ENCODE results near the gene RNF44.

The RNF44 gene

GRCh38 chr5:176550275-176550831 is 13.2 kb upstream of the RNF44 start:
- no peak overlapping the region for H3K4me3 ChIP-seq (replicated peaks; ENCODE audit: low read depth, low read length)
- DNase-seq (ENCODE audit: extremely low read depth, insufficient read length) = no peak

GRCh38 chr5:176549871-176550270 is 12.7 kb upstream of the RNF44 start:
- no peak overlapping the region for H3K4me3 ChIP-seq (replicated peaks; ENCODE audit: low read depth, low read length)
- H3K36me3 ChIP-seq (ENCODE audit: control insufficient read depth, insufficient read depth, low read length) = no peaks in the 10 kb centered on the region
- no peak for TF ChIP-seq CTCF (IDR thresholded peaks at IDR 0.05; ENCODE audit: insufficient read depth, low read length, poor library complexity, severe bottlenecking)
- H3K27me3 ChIP-seq (replicated peaks; ENCODE audit: control insufficient read depth, insufficient read depth, low read length) = no peaks in the 10 kb centered on the region; the same call in 1 of the 2 replicates
- no peak for DNase-seq (ENCODE audit: extremely low read depth, insufficient read length)

More at GRCh38 chr5:176550275-176550831, 13.2 kb upstream of the RNF44 start:
- Histone ChIP-seq H3K36me3 (ENCODE audit: control insufficient read depth, insufficient read depth, low read length) (no peaks in the 10 kb centered on the region), H3K27me3 (replicated peaks; ENCODE audit: control insufficient read depth, insufficient read depth, low read length) (no peaks in the 10 kb centered on the region; the same call in 1 of the 2 replicates)
- no peak for TF ChIP-seq CTCF (IDR thresholded peaks at IDR 0.05; ENCODE audit: insufficient read depth, low read length, poor library complexity, severe bottlenecking)

GRCh38 chr5:176548967-176549444 is 11.8 kb upstream of the RNF44 start, which contains the start of gene CDHR2:
TSS of gene CDHR2 (plus strand) at chr5:176549342. CDS start at chr5:176565353, 16,011 bp downstream.
- H3K36me3 ChIP-seq (ENCODE audit: control insufficient read depth, insufficient read depth, low read length) = no peaks in the 10 kb centered on the region
- no peak for TF ChIP-seq CTCF (IDR thresholded peaks at IDR 0.05; ENCODE audit: insufficient read depth, low read length, poor library complexity, severe bottlenecking)
- no peaks in the 10 kb centered on the region; the same call in 1 of the 2 replicates for H3K27me3 ChIP-seq (replicated peaks; ENCODE audit: control insufficient read depth, insufficient read depth, low read length)
- no peak within 1 kb of the TSS for H3K4me3 ChIP-seq (replicated peaks; ENCODE audit: low read depth, low read length)
- DNase-seq (ENCODE audit: extremely low read depth, insufficient read length) = no peak

GRCh38 chr5:176547802-176548201 is 10.6 kb upstream of the RNF44 start:
- H3K4me3 ChIP-seq (replicated peaks; ENCODE audit: low read depth, low read length) = no peak overlapping the region
- no peak for DNase-seq (ENCODE audit: extremely low read depth, insufficient read length)
- TF ChIP-seq CTCF (IDR thresholded peaks at IDR 0.05; ENCODE audit: insufficient read depth, low read length, poor library complexity, severe bottlenecking) = no peak

GRCh38 chr5:176545737-176546509 is 8.7 kb upstream of the RNF44 start:
- no peak for DNase-seq (ENCODE audit: extremely low read depth, insufficient read length)
- no peaks in the 10 kb centered on the region for H3K27me3 ChIP-seq (replicated peaks; ENCODE audit: control insufficient read depth, insufficient read depth, low read length)
- H3K36me3 ChIP-seq (ENCODE audit: control insufficient read depth, insufficient read depth, low read length) = no peaks in the 10 kb centered on the region
- H3K4me3 ChIP-seq (replicated peaks; ENCODE audit: low read depth, low read length) = no peak overlapping the region
- no peak for TF ChIP-seq CTCF (IDR thresholded peaks at IDR 0.05; ENCODE audit: insufficient read depth, low read length, poor library complexity, severe bottlenecking)

More at GRCh38 chr5:176547802-176548201, 10.6 kb upstream of the RNF44 start:
- Histone ChIP-seq H3K36me3 (ENCODE audit: control insufficient read depth, insufficient read depth, low read length) (no peaks in the 10 kb centered on the region), H3K27me3 (replicated peaks; ENCODE audit: control insufficient read depth, insufficient read depth, low read length) (no peaks in the 10 kb centered on the region)
